IPS-NIHi7 (cell line): ENCODE measurements around the gene ASCL2.

ENCODE experiments used
- DNase-seq: peaks from one replicate; pipeline ENCODE4 v3.0.0; 2012; ENCODE audit warnings: mixed read lengths; ENCODE audit errors: extremely low spot score

Gene ASCL2

DNA sequence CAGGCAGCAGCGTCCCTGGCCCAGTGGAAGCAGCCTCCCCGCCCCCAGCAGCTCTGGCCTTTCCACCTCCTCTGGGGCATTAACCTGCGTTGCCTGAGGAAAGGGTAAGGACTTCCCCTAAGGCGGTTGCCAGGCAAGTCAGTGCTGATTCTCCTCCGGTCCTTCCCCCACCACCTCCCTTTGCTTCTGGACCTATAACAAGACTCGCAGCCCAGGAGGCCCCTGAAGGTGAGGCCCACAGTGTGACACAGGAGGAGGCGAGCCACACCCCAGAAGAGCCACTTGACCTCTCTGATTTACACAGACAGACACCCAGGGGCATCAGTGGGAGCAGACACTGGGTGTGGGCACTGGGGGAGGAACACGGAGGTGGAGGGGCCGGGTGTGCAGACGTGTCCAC, 35.4 kb downstream of the ASCL2 start:
- peak; percentile 55 for DNase-seq

DNA sequence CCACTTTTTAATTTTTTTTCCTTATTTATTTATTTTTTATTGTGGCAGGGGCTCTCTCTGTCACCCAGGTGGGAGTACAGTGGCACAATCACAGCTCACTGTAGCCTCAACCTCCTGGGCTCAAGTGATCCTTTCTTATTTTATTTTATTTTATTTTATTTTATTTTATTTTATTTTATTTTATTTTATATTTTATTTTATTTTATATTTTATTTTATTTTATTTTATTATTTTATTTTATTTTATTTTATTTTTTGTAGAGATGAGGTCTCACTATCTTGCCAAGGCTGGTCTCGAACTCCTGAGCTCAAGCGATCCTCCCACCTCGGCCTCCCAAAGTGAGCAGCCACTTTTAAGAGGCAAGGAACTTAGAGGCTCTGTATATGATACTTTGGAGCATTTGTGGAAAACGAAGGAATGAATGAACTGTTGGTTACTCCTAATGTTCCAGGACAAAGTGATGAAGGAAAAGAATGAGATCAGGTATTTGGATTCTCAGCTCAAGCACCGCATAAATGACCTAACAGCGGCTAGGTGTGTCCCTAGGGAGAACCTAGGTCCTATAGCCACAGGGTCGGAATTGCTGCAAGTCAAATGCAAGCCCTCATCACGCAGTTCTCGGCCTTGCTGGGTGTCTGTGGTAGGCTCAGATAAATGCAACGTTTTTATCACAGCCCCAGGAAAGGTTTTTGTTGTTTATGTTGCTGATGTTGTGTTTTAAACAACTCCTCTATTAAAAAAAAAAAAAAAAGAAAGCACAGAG, 36.5 kb downstream of the ASCL2 start:
- DNase-seq = no peak

DNA sequence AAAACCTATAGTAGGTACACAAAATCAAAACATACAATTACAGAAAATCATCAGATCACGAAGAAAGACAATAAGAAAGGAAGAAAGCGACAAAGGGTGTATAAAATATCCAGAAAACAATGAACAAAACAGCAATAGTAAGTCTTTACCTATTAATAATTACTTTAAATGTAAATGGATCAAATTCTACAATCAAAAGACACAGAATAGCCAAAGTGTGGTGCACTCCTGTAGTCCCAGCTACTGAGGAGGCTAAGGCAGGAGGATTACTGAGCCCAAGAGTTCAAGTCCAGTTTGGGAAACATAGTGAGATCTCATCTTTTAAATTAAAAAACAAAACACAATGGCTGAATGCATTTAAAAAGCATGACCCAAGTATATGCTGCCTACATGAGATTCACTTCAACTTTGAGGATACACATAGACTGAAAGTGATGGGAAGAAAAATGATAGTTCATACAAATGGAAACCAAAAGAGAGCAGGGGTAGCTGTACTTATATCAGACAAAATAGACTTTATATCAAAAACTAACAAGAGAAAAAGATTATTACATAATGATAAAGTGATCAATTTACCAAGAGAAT, 40.6 kb downstream of the ASCL2 start:
- no peak for DNase-seq

DNA sequence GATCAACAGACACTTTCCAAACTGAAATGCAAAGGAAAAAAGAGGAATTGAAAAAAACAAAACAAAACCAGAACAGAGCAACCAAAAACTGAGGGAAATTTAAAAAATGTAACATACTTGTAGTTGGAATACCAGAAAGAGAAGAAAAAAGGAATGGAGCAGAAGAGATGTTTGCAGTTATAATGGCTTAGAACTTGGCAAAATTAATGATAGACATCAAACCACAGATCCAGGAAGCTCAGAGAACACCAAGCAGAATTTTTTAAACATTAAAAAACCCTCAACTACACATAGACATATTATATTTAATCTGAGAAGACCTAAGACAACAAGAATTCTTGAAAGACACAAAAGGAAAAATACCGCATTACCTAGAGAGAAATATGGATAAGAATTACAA, 46.1 kb downstream of the ASCL2 start:
- DNase-seq = no peak

DNA sequence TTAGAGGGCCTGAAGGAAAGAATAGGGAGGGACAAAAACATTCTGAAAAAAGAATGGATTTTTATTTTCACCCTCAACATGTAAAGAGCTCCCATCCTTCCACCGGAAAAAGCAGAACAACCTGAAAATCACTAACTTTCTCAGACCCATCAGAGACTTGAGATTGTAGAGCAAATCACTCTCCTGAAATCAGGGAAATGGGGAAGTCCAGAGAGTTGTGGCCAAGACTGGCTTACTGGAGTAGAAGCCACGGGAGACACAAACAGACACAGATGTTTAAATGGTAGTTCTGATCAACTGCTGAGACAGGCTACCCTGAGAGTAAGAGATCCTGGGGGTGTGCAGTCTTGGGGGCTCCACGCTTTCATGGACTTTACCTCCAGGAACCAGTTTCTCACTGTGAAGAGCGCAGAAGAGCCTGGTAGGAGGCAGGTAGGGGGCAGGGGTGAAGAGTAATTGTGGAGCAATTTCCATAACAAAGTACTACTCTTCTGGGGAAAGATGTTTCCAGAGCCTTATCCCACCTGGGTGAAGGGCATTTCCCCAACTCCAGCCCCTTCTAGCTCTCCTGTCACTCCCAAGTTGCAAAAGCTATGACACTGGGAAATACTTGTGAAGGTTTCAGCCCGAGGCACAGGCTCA, 47.1 kb downstream of the ASCL2 start:
- peak; percentile 48 for DNase-seq

DNA sequence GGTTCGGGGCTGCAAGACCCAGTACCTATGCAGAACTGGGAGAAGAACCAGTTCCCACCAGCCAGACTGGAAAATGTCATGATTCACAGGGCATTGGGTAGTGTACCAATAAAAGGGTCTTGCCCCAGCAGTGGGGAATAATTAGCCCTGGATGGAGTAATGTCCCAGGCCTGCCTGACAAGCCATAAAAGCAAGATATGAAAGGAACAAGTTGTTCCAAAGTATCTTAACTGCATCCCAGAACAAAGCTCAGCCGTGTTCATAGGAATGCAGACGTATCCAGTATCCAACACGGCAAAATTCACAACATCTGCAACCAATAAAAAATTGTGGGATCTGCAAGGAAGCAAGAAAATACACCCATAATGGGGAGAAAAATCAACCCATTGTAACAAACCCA, 47.9 kb downstream of the ASCL2 start:
- DNase-seq = no peak

DNA sequence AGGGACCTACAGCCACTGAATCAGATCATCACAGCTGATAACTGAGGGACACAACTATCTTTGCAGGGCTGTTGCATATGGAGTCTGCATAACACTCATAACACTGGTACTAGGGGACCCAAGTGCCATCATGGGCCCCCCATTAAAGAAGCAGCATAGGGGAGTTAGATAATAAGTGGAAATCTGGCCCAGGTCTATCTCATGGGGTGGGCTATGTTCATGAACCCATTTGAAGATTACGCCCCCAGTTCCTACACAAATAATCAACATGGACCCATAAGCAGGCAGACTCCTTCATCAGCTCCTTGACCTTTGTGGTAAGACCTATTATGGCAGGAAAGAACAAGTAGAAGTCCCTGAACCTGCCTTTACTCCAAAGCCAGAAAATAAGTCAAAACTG, 48.8 kb downstream of the ASCL2 start:
- no peak for DNase-seq

DNA sequence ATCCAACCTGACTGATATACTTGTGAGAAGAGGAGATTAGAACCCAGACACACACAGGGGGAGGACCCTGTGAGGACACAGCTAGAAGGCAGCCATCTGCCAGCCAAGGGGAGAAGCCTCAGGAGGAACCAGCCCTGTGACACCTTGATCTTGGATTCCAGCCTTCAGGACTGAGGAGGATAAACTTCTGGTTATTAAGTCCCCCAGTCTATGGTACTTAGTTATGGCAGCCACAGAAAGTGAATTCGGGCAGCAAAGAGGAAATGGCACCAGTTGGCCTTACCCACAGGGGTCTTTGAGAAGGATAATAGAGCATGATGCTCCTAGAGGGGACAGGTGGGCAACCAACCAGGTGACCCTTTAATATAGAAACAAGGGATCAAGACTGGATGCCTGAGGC, 49.4 kb downstream of the ASCL2 start:
- DNase-seq = no peak

DNA sequence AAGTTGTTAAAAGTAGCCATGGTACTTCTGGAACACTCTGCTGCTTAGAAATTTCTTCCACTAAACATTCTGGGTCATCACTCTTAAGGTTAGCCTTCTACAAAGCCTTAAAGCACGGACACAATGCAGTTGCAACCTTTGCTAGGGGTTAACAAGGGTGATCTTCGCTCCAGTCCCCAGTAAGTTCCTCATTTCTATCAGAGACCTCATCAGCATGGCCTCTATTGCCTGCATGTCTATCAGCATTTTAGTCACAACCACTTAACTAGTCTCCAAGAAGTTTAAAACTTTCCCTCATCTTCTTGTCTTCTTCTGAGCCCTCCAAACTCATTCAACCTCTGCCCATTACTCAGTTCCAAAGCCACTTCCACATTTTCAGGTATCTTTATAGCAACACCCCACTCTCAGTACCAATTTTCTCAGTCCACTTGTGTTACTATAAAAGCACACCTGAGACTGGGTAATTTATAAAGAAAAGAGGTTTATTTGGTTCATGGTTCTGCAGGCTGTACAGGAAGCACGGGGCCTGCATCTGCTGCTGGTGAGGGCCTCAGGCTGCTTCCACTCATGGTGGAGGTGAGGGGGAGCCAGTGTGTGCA, 50.1 kb downstream of the ASCL2 start:
- no peak for DNase-seq

DNA sequence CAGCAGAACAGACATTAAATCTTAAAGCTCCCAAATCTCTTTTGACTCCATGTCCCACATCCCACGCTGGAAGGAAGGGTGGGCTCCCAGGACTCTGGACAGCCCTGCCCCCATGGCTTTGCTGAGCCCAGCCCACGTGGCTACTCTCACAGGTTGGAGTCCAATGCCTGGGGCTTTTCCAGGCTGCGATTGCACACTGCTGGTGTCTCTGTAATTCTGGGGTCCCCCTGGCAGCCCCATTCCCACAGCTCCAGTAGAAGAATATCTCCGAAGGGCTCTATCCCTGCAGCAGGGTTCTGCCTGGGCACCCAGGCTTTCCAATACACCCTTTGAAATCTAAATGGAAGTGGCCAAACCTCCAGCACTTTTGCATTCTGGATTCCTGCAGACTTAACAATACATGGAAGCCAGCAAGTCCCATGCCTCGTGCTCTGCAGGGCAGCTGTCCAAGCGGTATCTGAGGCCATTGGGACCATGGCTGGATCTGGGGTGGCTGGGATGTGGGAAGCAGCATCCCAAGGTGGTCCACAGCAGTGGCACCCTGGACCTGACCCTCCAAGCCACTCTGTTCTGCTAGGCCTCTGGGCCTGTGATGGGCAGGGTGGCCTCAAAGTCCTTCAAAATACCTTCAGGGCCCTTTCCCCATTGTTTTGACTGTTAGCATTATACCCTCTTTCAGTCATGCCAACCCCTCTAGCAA, 50.9 kb downstream of the ASCL2 start:
- DNase-seq = no peak
